PC-9 (cell line): Measurements from ENCODE around the gene INTS1. TPM values are rescaled to one million over a fixed set of nuclear protein-coding genes. Genes with fewer than 3 reads are reported as not detected.

Source experiments
- BruUV-seq: library from RNA; stranded (reverse); fragments of 400-500 nt; replicated peaks from 2 replicates; lab custom pipeline; 2021; lab: Mats Ljungman, UMichigan
- CTCF ChIA-PET: fragments of 300-600 bp; sonication (Branson Sonifier 250); formaldehyde crosslinking; loops from one replicate; lab custom pipeline; 2022; ENCODE audit warnings: antibody characterized with exemption; lab: Charles Lee
- POLR2A ChIA-PET: fragments of 300-600 bp; sonication (Branson Sonifier 250); formaldehyde crosslinking; loops from one replicate; lab custom pipeline; 2022; ENCODE audit warnings: antibody characterized with exemption; ENCODE audit not compliant: unreplicated experiment; lab: Charles Lee
- DNase-seq, 2 experiments: peaks; one replicate each; pipeline versions ENCODE4 v3.0.0 to v3.0.0-alpha.2; 2015 to 2022; ENCODE audit warnings: mixed read lengths in 1 of 2
- H2AFZ ChIP-seq: fragments of 200-600 bp; sonication (generic); 2 replicates; pipeline ENCODE4 v1.8.1; 2017; ENCODE audit warnings: antibody characterized with exemption
- H3F3A ChIP-seq: fragments of 200-600 bp; sonication (generic); 2 replicates; pipeline ENCODE4 v1.8.1; 2017; ENCODE audit warnings: antibody characterized with exemption, mild to moderate bottlenecking, low read depth; ENCODE audit not compliant: insufficient read depth
- H3K27ac ChIP-seq: fragments of 200-600 bp; sonication (generic); 2 replicates; pipeline ENCODE4 v1.6.1; 2016; ENCODE audit warnings: mixed run types
- H3K27me3 ChIP-seq: fragments of 200-600 bp; sonication (generic); 2 replicates; pipeline ENCODE4 v1.6.1; 2016; ENCODE audit warnings: low read depth, mixed run types; ENCODE audit not compliant: insufficient read depth
- H3K36me3 ChIP-seq: fragments of 200-600 bp; sonication (generic); 2 replicates; pipeline ENCODE4 v1.6.1; 2016; ENCODE audit warnings: low read depth, mixed run types
- H3K4me1 ChIP-seq: fragments of 200-600 bp; sonication (generic); replicated peaks from 2 replicates; pipeline ENCODE4 v1.6.1; 2016; ENCODE audit warnings: mixed run types; ENCODE audit not compliant: insufficient read depth
- H3K4me2 ChIP-seq: fragments of 200-600 bp; sonication (generic); 2 replicates; pipeline ENCODE4 v1.6.1; 2017; ENCODE audit warnings: mixed run types
- H3K4me3 ChIP-seq: fragments of 200-600 bp; sonication (generic); 2 replicates; pipeline ENCODE4 v1.6.1; 2016; ENCODE audit warnings: mixed run types
- H3K79me2 ChIP-seq: fragments of 200-600 bp; sonication (generic); 2 replicates; pipeline ENCODE4 v1.6.1; 2017; ENCODE audit warnings: low read depth, mixed run types
- H3K9me2 ChIP-seq: fragments of 200-600 bp; sonication (generic); 2 replicates; pipeline ENCODE4 v1.8.1; 2017; ENCODE audit warnings: mild to moderate bottlenecking; ENCODE audit not compliant: insufficient read depth
- H3K9me3 ChIP-seq: fragments of 200-600 bp; sonication (generic); 2 replicates; pipeline ENCODE4 v1.8.1; 2016; ENCODE audit warnings: low read depth; ENCODE audit not compliant: insufficient read depth
- H4K20me1 ChIP-seq: fragments of 200-600 bp; sonication (generic); 2 replicates; pipeline ENCODE4 v1.8.1; 2017; ENCODE audit not compliant: insufficient read depth
- CTCF ChIP-seq: fragments of 200-600 bp; sonication (generic); conservative IDR thresholded peaks from 2 replicates; pipeline ENCODE4 v1.6.1; 2017; ENCODE audit warnings: mixed run types, antibody characterized with exemption, mild to moderate bottlenecking, moderate library complexity
- EZH2 ChIP-seq: fragments of 200-600 bp; sonication (generic); IDR thresholded peaks from 2 replicates; pipeline ENCODE4 v1.8.0; 2017; ENCODE audit warnings: antibody characterized with exemption, low read depth
- intact Hi-C: fragments of 100-400 bp; cut with micrococcal nuclease; formaldehyde crosslinking; loops from one replicate; pipeline ENCODE4 v1.10.0; 2022; ENCODE audit not compliant: unreplicated experiment
- total RNA-seq: library from RNA; stranded (reverse); gene quantifications from 2 replicates; pipeline ENCODE4 v1.2.3, GENCODE V29; 2021

Gene INTS1
- total RNA-seq, 1 experiment from 2014 or later = 124 TPM

GRCh38 chr7:1468203-1468602, 36.0 kb downstream of the INTS1 start:
- Histone ChIP-seq H3K27ac (no peak overlapping the region), H3F3A (peaks cover 5% of the 10 kb centered on the region; the same call in 1 of the 2 replicates), H3K9me3 (no peaks in the 10 kb centered on the region), H4K20me1 (peaks cover 4% of the 10 kb centered on the region; the same call in 1 of the 2 replicates), H3K4me1 (no peaks in the 10 kb centered on the region), H3K79me2 (no peaks in the 10 kb centered on the region), H3K4me3 (no peak overlapping the region), H3K27me3 (no peaks in the 10 kb centered on the region), H3K9me2 (no peaks in the 10 kb centered on the region), H3K4me2 (no peak overlapping the region), H3K36me3 (no peaks in the 10 kb centered on the region), H2AFZ (no peak overlapping the region)
- POLR2A ChIA-PET = no interaction called here
- TF ChIP-seq EZH2 = no peak
- no peak for TF ChIP-seq CTCF
- no TSS peak for BruUV-seq
- no peak for DNase-seq
- CTCF ChIA-PET = no interaction called here
- intact Hi-C loops = no loop called here

- CTCF ChIA-PET = interaction anchor here (0.6 to 1.4 kb wide), 4 partner anchors 9 to 33 kb away, joined by 3 to 4 read pairs (median 3); no protein-coding TSS in a partner anchor
- no peak overlapping the region for H3K27ac ChIP-seq
- DNase-seq = peak in 1 of 2 experiments; percentile 87
Observed at GRCh38 chr7:1466524-1467271, 37.5 kb downstream of the INTS1 start.

GRCh38 chr7:1464694-1465093, 39.5 kb downstream of the INTS1 start:
- H3K9me3 ChIP-seq = no peaks in the 10 kb centered on the region
- H3K79me2 ChIP-seq = no peaks in the 10 kb centered on the region
- H3K27me3 ChIP-seq = no peaks in the 10 kb centered on the region
- CTCF ChIA-PET = no interaction called here
- peaks cover 4% of the 10 kb centered on the region; the same call in 1 of the 2 replicates for H4K20me1 ChIP-seq
- peaks cover 14% of the 10 kb centered on the region for H3K4me1 ChIP-seq
- H3K4me3 ChIP-seq = no peak overlapping the region
- H3K9me2 ChIP-seq = no peaks in the 10 kb centered on the region
- no peak overlapping the region for H3K4me2 ChIP-seq
- DNase-seq = no peak
- intact Hi-C loops = no loop called here
- no peak overlapping the region for H2AFZ ChIP-seq
- peaks cover 28% of the 10 kb centered on the region; the same call in 1 of the 2 replicates for H3F3A ChIP-seq
- POLR2A ChIA-PET = no interaction called here
- no peak for TF ChIP-seq EZH2
- TF ChIP-seq CTCF = no peak
- no peak overlapping the region for H3K27ac ChIP-seq
- H3K36me3 ChIP-seq = no peaks in the 10 kb centered on the region
- BruUV-seq = no TSS peak

More at GRCh38 chr7:1466524-1467271, 37.5 kb downstream of the INTS1 start:
- H3K36me3 ChIP-seq = no peaks in the 10 kb centered on the region
- H4K20me1 ChIP-seq = peaks cover 4% of the 10 kb centered on the region; the same call in 1 of the 2 replicates
- BruUV-seq = no TSS peak
- no peak overlapping the region for H3K4me2 ChIP-seq
- TF ChIP-seq CTCF (no peak), EZH2 (no peak)
- no peak overlapping the region for H2AFZ ChIP-seq
- H3K27me3 ChIP-seq = no peaks in the 10 kb centered on the region
- intact Hi-C loops = loop anchor here (2.0 kb wide), 1 partner anchor 272 kb away; no protein-coding TSS in a partner anchor
- H3K4me3 ChIP-seq = no peak overlapping the region
- no peaks in the 10 kb centered on the region for H3K9me3 ChIP-seq
- H3K79me2 ChIP-seq = no peaks in the 10 kb centered on the region
- H3K9me2 ChIP-seq = no peaks in the 10 kb centered on the region
- POLR2A ChIA-PET = interaction anchor here (0.6 to 0.9 kb wide), 3 partner anchors 12 to 1074 kb away, joined by 4 to 9 read pairs (median 6); partner anchors contain the start of gene INTS1
- peaks cover 20% of the 10 kb centered on the region; the same call in 1 of the 2 replicates for H3F3A ChIP-seq
- peaks cover 14% of the 10 kb centered on the region for H3K4me1 ChIP-seq
